Measurements from ENCODE around the gene TALDO1.

DNA sequence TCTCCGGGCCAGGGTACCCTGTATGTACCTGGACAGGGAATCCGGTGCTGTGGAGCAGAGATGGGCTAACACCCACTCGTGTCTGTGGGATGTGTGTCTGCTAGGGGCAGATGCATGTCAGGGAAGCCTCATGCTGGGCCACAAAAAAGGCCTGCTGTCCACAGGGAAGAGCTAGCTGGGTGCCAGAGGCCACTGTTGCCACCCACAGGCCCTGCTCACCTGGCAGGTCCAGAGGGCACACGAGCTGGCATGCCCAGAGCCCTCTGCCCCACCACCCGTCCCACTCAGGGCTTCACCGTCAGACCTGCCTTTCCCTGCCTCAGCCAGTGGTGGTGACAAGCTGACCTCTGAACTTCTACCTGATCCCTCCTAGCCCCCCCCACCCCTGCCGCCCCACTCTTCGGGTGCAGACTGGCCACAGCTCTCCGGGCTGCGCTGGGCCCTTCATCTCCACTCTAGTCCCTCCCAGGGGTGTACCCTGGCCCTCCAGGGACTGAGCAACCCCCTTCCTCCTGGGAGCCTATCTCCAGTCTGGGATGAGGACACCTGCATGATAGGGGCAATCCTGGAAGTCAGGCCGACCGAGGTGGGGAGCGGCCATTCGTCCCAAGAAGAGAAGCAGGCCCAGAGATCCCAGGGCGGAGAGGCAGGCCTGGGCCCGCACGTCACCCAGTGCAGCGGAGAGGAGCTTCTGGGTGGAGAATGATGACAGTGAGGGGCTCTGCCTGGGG, 49.5 kb downstream of the TALDO1 start:
- TF ChIP-seq, protein P1, sequence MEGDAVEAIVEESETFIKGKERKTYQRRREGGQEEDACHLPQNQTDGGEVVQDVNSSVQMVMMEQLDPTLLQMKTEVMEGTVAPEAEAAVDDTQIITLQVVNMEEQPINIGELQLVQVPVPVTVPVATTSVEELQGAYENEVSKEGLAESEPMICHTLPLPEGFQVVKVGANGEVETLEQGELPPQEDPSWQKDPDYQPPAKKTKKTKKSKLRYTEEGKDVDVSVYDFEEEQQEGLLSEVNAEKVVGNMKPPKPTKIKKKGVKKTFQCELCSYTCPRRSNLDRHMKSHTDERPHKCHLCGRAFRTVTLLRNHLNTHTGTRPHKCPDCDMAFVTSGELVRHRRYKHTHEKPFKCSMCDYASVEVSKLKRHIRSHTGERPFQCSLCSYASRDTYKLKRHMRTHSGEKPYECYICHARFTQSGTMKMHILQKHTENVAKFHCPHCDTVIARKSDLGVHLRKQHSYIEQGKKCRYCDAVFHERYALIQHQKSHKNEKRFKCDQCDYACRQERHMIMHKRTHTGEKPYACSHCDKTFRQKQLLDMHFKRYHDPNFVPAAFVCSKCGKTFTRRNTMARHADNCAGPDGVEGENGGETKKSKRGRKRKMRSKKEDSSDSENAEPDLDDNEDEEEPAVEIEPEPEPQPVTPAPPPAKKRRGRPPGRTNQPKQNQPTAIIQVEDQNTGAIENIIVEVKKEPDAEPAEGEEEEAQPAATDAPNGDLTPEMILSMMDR (IDR thresholded peaks at IDR 0.05), result no peak
- TF ChIP-seq POLR2A (IDR thresholded peaks at IDR 0.05), result no peak
